ENCODE measurements around the gene HOXA3.

- TF ChIP-seq PATZ1 (CRISPR knock-in tag; IDR thresholded peaks at IDR 0.05; ENCODE audit: borderline replicate concordance) (no peak), ARNTL (CRISPR knock-in tag; IDR thresholded peaks at IDR 0.05; ENCODE audit: borderline replicate concordance, low read depth) (no peak), POU6F1 (CRISPR knock-in tag; IDR thresholded peaks at IDR 0.05; ENCODE audit: borderline replicate concordance, low read depth) (no peak), ZNF8 (CRISPR knock-in tag; IDR thresholded peaks at IDR 0.05) (no peak), ESRRG (CRISPR knock-in tag; IDR thresholded peaks at IDR 0.05) (no peak), ZC3H10 (CRISPR knock-in tag; IDR thresholded peaks at IDR 0.05) (no peak), SNAI2 (CRISPR knock-in tag; IDR thresholded peaks at IDR 0.05) (no peak), BACH2 (CRISPR knock-in tag; IDR thresholded peaks at IDR 0.05; ENCODE audit: borderline replicate concordance) (no peak), TSHZ2 (CRISPR knock-in tag; IDR thresholded peaks at IDR 0.05) (no peak), RARB (CRISPR knock-in tag; IDR thresholded peaks at IDR 0.05) (no peak), ZFP3 (CRISPR knock-in tag; IDR thresholded peaks at IDR 0.05) (no peak), TOX (CRISPR knock-in tag; IDR thresholded peaks at IDR 0.05; ENCODE audit: borderline replicate concordance) (no peak)
Measured at GRCh38 chr7:27065709-27066108, 86.7 kb downstream of the HOXA3 start.
